MM.1S (cell line): ENCODE measurements around the gene MVB12B.

Experiments
- DNase-seq: peaks from one replicate; pipeline ENCODE4 v3.0.0-alpha.2; 2015
- H2AFZ ChIP-seq: fragments of 300-600 bp; sonication (generic); 2 replicates; pipeline ENCODE4 v1.6.0; 2016; ENCODE audit warnings: antibody characterized with exemption, low read length
- H3F3A ChIP-seq: fragments of 300-600 bp; sonication (generic); 2 replicates; pipeline ENCODE4 v1.6.1; 2016; ENCODE audit warnings: mild to moderate bottlenecking, antibody characterized with exemption, low read length, moderate library complexity, mixed read lengths; ENCODE audit not compliant: insufficient read depth
- H3K27ac ChIP-seq: fragments of 300-600 bp; sonication (generic); 2 replicates; pipeline ENCODE4 v1.5.1; 2016; ENCODE audit warnings: mild to moderate bottlenecking, low read length
- H3K27me3 ChIP-seq: fragments of 300-600 bp; sonication (generic); replicated peaks from 2 replicates; pipeline ENCODE4 v1.6.0; 2016; ENCODE audit warnings: low read length; ENCODE audit not compliant: insufficient read depth
- H3K36me3 ChIP-seq: fragments of 300-600 bp; sonication (generic); replicated peaks from 2 replicates; pipeline ENCODE4 v1.6.1; 2016; ENCODE audit warnings: mild to moderate bottlenecking, low read length, mixed read lengths; ENCODE audit not compliant: insufficient read depth
- H3K4me1 ChIP-seq: fragments of 300-600 bp; sonication (generic); 2 replicates; pipeline ENCODE4 v1.6.1; 2016; ENCODE audit warnings: low read length, mixed read lengths
- H3K4me2 ChIP-seq: fragments of 300-600 bp; sonication (generic); 2 replicates; pipeline ENCODE4 v1.6.0; 2016; ENCODE audit warnings: low read depth, low read length
- H3K4me3 ChIP-seq: fragments of 300-600 bp; sonication (generic); 2 replicates; pipeline ENCODE4 v1.5.1; 2016; ENCODE audit warnings: low read length, mixed read lengths
- H3K79me2 ChIP-seq: fragments of 300-600 bp; sonication (generic); 2 replicates; pipeline ENCODE4 v1.6.1; 2016; ENCODE audit warnings: mixed run types, low read length, mixed read lengths
- H3K9ac ChIP-seq: fragments of 300-600 bp; sonication (generic); 2 replicates; pipeline ENCODE4 v1.6.1; 2016; ENCODE audit warnings: low read length, mixed read lengths
- H3K9me2 ChIP-seq: fragments of 300-600 bp; sonication (generic); replicated peaks from 2 replicates; pipeline ENCODE4 v1.6.1; 2016; ENCODE audit warnings: mild to moderate bottlenecking, low read length, mixed read lengths; ENCODE audit not compliant: insufficient read depth
- H3K9me3 ChIP-seq: fragments of 300-600 bp; sonication (generic); replicated peaks from 2 replicates; pipeline ENCODE4 v1.6.1; 2016; ENCODE audit warnings: mild to moderate bottlenecking, low read length, mixed read lengths; ENCODE audit not compliant: insufficient read depth
- H4K20me1 ChIP-seq: fragments of 300-600 bp; sonication (generic); 2 replicates; pipeline ENCODE4 v1.6.1; 2016; ENCODE audit warnings: mild to moderate bottlenecking, low read length, moderate library complexity, mixed read lengths; ENCODE audit not compliant: insufficient read depth
- EZH2 ChIP-seq: fragments of 300-600 bp; sonication (generic); optimal IDR thresholded peaks from 2 replicates; pipeline ENCODE3; 2017; ENCODE audit warnings: low read depth, mild to moderate bottlenecking, antibody characterized with exemption, low read length, mixed read lengths
- EZH2phosphoT487 ChIP-seq: fragments of 300-600 bp; sonication (generic); IDR thresholded peaks from 2 replicates; pipeline ENCODE4 v1.6.1; 2018; ENCODE audit warnings: antibody characterized with exemption, low read length
- TF ChIP-seq, protein P1 (sequence below): fragments of 300-600 bp; sonication (generic); IDR thresholded peaks from 2 replicates; pipeline ENCODE4 v1.5.1; 2016; ENCODE audit warnings: antibody characterized with exemption, low read length, mixed read lengths

Gene MVB12B

DNA sequence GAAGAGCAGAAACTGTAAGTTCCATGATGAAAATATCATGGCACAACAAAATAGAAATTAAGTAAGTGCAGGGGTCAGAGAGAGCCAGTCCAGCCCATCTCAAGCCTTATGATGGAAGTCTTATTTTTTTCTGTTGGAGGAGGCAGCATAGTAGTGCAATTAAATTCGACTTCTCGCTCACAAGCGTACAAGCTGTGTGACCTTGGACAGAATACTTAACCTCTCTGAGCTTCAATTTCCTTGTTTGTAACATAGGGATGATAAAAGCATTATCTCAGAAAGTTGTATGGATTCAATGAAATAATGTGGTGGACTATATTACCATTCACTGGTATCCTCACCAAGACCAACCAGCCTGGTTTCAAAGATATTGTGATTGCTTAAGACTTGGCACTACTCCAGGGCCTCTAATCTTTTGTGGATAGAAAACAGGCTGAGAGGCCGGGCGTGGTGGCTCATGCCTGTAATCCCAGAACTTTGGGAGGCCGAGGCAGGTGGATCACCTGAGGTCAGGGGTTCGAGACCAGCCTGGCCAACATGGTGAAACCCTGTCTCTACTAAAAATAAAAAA, 26.8 kb upstream of the MVB12B start:
- Histone ChIP-seq H3K9ac (no peak overlapping the region), H3K27ac (no peak overlapping the region), H3K36me3 (no peaks in the 10 kb centered on the region), H4K20me1 (no peaks in the 10 kb centered on the region), H3K27me3 (no peaks in the 10 kb centered on the region), H3K9me2 (no peaks in the 10 kb centered on the region), H2AFZ (no peak overlapping the region), H3K4me1 (no peaks in the 10 kb centered on the region), H3K4me2 (no peak overlapping the region), H3K9me3 (no peaks in the 10 kb centered on the region), H3F3A (no peaks in the 10 kb centered on the region), H3K79me2 (no peaks in the 10 kb centered on the region), H3K4me3 (no peak overlapping the region)
- TF ChIP-seq, protein P1, sequence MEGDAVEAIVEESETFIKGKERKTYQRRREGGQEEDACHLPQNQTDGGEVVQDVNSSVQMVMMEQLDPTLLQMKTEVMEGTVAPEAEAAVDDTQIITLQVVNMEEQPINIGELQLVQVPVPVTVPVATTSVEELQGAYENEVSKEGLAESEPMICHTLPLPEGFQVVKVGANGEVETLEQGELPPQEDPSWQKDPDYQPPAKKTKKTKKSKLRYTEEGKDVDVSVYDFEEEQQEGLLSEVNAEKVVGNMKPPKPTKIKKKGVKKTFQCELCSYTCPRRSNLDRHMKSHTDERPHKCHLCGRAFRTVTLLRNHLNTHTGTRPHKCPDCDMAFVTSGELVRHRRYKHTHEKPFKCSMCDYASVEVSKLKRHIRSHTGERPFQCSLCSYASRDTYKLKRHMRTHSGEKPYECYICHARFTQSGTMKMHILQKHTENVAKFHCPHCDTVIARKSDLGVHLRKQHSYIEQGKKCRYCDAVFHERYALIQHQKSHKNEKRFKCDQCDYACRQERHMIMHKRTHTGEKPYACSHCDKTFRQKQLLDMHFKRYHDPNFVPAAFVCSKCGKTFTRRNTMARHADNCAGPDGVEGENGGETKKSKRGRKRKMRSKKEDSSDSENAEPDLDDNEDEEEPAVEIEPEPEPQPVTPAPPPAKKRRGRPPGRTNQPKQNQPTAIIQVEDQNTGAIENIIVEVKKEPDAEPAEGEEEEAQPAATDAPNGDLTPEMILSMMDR, result no peak
- TF ChIP-seq EZH2, result no peak
- no peak for TF ChIP-seq EZH2phosphoT487
- no peak for DNase-seq

DNA sequence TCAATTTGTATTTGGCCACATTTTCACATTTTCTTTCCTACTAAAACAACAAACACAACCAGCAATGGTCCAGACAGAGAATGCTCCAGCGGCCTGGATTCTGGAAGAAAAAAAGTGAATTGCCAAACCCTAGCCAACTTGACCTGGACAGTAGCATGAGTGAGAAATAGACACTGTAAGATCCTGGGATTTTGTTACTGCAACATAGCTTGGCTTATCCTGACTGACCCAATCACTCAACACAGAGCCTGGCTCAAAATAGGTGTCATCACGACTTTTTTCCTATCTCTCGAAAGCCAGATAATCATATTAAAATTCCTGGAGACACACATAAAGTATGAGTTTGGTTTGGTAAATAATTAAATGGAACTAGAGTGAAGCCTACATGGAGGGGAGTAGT, 25.4 kb upstream of the MVB12B start:
- Histone ChIP-seq H3K4me2 (no peak overlapping the region), H3K4me3 (no peak overlapping the region), H3K27ac (no peak overlapping the region), H3K9me2 (no peaks in the 10 kb centered on the region), H3K36me3 (no peaks in the 10 kb centered on the region), H3K9me3 (no peaks in the 10 kb centered on the region), H4K20me1 (no peaks in the 10 kb centered on the region), H3K27me3 (no peaks in the 10 kb centered on the region), H3F3A (no peaks in the 10 kb centered on the region), H2AFZ (no peak overlapping the region), H3K79me2 (no peaks in the 10 kb centered on the region), H3K4me1 (no peaks in the 10 kb centered on the region), H3K9ac (no peak overlapping the region)
- DNase-seq, result no peak
- TF ChIP-seq EZH2phosphoT487 (no peak), EZH2 (no peak)
- TF ChIP-seq, protein P1, result no peak

DNA sequence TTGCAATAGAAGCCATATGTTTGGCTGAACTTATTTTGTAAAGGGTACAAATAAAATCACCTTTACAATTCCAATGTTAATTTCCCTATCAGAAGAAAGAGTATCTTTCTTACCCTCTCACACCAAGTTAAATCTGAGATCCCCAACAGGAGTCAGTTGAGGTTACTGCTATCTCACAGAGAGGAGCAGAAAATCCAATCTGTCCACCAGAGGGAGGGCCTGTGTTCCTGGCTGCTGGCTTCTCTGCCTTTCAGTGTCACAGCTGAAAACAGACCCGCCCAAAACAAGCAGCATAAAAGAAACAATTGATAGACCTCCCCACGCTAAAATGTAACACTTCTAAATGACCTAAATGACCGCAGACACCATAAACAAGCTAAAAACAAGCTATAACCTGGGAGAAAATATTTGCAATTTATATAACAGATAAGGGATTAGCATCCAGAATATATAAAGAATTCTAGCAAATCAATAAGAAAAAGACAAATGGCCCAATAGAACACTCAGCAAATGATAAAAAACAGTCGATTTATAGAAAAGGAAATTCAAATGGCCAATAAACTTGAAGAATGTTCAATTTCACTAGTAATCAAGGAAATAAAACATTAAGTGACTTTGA, 24.5 kb upstream of the MVB12B start:
- TF ChIP-seq, protein P1, result peak; percentile 78
- TF ChIP-seq EZH2phosphoT487 (no peak), EZH2 (no peak)

More for the DNA sequence above, 24.5 kb upstream of the MVB12B start:
- peak; percentile 73 for DNase-seq
- Histone ChIP-seq H3K4me3 (no peak overlapping the region), H3K36me3 (no peaks in the 10 kb centered on the region), H3K9me3 (no peaks in the 10 kb centered on the region), H3K4me2 (no peak overlapping the region), H4K20me1 (no peaks in the 10 kb centered on the region), H3K9me2 (no peaks in the 10 kb centered on the region), H3K27ac (no peak overlapping the region), H3K9ac (no peak overlapping the region), H3F3A (no peaks in the 10 kb centered on the region), H3K4me1 (no peaks in the 10 kb centered on the region), H2AFZ (no peak overlapping the region), H3K27me3 (no peaks in the 10 kb centered on the region), H3K79me2 (no peaks in the 10 kb centered on the region)
